Activated CD8-positive, alpha-beta memory T cell treated with anti-CD3 and anti-CD28 coated beads, Interleukin-2, amount 50 U/mL, for 4 hours (primary cell): ENCODE data around the gene CD247.
A peak's percentile ranks its signal among the peaks of the same experiment; 100 is the strongest.

Experiments
- DNase-seq: peaks from one replicate; pipeline ENCODE4 v3.0.0-alpha.2; 2020

Gene CD247

DNA sequence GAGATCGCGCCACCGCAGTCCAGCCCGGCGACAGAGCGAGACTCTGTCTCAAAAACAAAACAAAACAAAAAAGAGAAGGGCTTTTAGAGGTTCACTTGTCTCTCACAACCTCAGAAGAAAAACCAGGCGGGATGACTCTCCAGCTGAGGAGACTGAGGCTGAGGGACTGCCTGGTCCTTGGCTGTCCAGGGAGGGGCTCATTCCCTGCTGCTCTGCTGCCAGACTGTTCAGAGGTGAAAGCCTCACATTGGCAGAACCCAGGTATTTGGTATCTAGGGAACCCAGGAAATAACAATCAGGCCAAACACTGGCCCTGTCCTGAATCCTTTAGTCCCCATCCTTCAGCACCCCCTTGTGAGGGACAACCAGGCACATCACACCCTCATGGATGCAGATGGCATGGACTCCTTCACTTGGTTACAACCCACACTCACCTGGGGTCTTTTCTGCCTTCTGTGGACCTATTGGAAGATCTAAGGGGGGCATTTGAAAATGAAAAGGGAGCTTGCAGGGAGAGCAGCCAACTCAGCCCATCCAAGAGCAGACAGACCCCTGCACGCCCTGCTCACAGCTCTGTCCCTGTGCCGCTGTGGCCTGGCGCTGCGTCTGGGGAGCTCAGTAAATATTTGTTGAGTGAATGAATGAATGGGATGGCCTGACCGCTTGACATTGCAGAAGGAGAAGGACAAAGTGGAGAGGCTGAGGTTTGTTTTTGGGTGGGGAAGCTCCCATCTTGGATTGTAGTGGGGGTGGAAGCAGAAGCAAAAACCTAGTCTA, 33.4 kb downstream of the CD247 start:
- DNase-seq, result no peak

DNA sequence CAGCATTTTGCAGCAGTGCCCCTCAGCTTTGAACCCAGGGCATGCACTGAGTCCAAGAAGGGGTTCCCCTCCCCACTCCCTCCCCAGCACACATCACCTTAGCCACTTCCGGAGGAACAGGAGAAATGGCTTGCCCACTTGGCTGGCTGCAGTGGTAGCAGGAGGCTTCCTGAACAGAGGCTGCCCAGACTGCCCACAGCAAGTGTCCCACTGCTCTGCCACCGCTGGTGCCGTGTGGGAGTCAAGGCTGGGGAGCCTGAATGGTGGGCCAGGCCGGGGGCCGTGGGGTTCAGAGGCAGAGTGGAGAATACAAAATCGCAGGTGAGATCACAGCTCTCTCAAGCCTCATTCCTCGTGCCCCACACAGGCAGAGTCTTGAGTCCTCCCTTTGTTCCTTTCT, 34.5 kb downstream of the CD247 start:
- no peak for DNase-seq

DNA sequence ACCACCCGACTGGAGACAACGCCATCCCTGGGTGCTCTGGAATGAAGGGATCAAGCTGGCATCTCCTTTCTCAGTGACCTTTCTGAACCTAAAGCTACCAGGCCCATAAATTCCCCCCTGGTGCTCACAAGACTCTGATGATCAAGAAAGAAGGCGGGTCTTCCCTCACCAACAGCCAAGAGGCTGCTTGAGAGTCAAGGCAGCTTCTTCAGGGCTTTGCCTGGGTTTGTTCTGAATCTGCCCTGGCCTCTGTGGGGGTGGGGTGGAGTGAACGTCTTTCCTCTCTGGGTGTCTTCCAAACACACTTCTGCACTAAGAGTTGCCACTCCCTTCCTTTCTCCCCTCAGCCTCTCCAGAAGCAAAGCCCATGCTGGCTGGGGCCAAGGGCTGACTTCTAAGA, 36.1 kb downstream of the CD247 start:
- no peak for DNase-seq

DNA sequence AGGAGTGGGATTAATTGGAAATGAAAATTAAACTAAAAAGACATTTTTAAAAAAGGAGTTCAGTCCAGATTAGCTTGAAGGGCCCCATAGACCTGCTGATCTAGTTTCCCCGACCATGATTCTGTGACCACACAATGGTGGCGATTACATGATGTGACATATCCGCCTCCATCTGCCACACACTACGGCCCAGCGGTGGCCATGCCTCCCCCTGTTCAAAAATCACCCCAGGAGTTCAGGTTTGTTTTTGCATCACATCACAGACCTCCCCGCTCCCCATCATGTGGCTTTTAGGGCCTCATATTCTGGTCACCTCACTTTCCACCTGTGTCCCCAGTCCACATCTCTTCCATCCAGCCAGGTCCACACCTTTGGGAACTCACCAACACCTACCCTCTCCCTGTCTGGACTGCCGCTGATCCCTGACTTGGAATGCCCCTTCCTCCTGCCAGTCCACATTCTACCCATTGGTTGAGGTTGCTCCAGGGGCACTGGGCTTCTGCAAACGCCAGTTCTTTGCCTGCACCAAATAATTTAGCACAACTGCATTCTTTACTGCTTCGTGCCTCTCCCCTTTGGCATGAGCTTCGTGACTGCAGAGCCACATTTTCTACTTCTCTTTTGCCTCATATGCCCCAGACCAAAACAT, 38.9 kb downstream of the CD247 start:
- DNase-seq, result no peak

DNA sequence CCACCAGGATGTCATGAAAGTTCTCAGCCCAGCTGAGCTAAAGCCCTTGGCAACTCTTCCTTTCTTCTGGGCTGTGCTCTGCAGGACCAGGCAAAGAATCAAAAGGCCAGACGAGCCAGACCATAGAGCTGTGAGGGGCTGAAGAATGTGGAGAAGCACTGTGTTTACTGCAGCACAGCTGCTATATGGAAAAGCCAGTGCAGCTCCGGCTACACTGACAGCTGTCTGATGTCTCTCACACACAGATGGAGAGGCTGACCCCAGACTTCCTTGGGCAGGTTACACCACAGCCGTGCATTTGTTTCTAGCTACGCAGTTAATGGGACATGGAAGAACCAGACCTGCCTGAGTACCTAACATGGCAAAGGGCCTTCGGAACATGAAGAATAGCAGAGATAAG, 40.3 kb downstream of the CD247 start:
- no peak for DNase-seq

DNA sequence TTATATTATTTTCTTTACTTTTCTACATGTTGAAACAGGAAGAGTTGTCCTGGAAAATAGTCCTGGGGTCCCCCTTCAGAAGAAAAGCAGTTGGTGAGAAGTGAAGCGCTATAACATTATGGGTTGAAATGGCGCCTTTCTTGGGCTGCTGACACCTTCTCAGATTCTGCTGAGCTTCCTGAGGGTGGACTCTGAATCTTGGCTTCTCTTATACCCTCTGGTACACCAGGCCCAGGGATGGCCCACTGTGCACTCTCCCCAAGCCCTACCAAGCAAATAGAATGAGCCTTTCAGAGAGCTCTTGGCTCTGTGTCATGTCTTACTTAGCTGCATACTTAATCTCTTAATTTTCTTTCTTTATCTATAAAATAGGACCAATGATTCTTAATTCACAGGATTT, 42.3 kb downstream of the CD247 start:
- DNase-seq, result no peak

DNA sequence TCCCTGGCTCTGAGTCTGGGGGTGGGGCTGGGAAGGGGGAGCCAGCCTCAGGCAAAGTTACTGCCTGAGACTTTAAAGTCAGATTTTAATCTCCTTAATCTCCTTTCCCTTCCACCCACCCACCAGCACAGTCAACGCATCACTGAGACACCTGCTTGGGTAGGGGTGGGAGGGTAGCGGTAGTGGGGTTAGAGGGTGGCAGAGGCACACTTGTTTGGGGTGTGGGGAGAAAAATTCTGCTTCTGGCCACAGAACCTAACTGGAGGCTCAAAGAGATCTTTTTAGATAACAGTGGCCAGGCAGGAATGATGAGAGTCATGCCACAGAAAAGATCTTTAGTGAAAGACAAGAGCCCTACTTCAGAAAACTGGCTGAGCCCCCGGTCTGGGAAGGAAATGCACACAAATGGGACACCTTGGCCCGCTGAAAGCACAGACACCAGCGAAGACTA, 44.1 kb downstream of the CD247 start:
- DNase-seq, result peak; percentile 56

DNA sequence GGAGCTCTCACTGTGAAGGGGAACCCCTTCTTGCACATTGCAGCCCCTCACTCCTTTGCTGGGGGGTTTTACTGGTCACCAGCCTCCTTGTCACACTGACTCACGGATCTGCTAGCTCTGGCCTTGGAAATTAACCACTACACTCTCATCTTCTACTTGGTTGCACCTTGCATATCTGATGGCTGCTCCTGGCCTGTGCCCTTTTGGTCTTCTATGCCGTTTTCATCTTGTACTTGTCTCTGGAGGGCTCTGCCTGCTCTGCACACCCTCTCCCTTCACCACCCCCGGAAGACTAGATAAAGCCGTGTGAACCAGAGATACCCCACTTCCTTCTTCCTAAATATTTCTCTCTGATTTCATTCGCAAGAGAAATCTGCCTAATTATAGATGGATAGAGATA, 44.6 kb downstream of the CD247 start:
- no peak for DNase-seq

DNA sequence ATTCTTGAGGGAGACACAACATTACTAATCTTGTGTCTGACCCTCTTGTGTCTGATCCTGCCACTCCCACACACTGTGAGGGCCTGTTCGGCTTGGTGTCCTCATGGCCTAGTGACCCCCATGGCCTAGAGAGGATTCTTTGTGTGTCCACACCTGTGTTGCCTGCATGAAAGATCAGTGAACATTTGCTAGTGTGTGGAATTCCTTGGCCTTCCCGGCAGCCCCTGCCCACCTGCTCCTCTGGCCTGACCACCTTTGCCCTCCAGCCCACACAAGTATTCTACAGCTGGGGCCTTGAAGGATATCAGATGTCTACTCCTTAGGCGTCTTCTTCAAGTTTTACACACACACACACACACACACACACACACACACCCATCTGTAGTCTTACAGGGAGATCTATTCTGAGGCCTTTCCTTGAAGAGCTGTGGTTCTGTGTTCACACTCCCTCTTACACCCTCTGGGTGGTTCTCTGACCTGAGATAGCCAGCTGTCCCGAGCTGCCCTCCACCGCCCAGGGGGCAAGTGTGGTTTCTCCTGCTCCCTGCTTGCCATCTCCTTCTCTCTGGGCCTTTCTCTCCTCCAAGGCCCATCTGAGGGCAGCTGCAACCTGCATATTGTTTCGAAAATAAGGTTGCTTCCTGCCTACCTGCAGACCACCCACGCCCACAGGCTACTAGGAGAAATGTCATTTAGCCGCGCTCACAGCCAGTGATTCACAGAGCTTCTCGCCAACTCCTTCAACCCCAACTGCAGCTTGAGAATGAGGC, 45.4 kb downstream of the CD247 start:
- peak; percentile 62 for DNase-seq

DNA sequence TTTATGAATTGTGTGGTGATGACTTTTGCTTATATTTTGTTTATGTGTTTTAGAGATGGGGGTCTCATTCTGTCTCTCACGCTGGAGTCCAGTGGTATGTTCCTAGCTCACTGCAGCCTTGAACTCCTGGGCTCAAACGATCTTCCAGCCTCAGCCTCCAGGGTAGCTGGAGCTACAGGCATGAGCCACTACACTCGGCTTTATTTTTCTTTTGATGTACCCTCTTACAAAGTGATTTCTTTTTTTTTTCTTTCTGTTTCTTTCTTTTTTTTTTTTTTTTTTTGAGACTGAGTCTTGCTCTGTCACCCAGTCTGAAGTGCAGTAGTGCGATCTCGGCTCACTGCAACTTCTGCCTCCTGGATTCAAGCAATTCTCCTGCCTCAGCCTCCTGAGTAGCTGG, 46.8 kb downstream of the CD247 start:
- DNase-seq, result no peak

DNA sequence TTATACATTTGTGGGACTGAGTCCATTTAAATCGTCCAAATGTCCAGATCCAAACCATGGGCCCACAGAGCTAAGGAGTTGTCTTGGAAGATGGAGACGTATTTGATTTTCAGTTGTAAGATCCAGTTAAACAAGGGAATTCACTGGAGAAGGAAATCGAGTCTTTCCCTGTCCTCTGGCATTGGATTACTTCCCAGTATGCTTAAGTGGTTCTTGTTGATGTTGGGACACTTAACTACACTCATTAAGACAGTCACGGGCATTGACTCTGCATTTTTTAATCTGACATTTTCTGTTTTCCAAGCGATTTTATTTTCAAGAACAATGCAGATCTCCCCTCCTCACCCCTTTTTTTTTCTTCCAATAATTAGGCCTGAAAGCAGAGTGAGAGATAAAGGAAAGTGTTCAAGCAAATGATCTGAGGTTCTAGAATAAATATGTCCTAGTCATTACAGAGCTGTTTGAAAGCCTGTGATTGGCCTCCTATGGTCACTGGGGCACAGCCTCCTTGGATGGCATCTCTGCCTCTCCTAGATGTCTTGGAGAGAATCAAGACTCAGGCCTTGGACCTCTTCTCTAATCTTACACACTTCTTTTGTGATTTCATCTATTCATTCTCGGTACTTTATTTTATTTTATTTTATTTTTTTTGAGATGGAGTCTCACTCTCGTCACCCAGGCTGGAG, 48.9 kb downstream of the CD247 start:
- DNase-seq, result no peak

DNA sequence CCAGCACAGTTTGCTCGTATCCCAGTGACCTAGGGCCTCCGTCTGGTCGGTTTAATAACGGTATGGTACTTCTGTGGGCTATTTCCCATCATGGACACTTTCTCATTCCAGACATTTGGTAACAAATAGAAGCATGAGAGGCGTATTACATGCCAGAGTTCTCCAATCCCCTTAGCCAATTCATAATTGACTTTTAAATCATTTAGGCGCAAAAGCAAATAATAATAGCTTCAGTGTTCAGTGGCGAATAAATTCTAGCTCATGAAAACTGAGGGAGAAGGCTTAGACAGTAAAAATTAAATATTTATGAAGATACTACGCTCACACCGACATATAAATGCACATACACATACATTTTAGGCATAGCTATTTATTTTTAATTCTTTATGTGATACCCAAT, 50.6 kb downstream of the CD247 start:
- DNase-seq, result no peak

DNA sequence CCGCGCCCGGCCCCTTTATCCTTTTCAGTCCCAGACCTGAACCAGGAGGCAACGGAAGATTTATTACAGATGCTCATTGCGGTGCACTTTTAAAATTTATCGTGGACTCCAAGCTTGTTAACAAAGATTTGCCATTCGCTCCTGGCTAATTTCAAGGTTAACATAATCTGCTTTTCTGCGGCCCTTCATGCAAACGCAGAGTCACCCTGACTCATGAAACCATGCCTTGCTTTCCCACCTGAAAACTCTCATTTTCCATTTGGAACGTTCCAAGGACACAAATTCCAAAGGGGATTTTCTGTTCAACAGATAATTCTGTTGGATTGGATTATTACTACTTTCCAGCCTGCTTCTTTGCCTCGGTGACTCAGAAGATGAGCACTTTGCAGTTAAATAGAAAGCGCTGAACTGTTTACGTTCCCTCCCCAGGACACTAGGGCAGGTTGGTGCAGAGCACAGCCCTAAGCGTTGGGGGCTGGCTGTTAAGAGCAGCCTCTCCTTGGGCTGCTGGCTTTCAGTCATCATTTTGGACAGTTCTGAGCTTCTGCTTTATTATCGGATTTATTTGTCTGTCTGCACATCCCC, 51.1 kb downstream of the CD247 start:
- no peak for DNase-seq

DNA sequence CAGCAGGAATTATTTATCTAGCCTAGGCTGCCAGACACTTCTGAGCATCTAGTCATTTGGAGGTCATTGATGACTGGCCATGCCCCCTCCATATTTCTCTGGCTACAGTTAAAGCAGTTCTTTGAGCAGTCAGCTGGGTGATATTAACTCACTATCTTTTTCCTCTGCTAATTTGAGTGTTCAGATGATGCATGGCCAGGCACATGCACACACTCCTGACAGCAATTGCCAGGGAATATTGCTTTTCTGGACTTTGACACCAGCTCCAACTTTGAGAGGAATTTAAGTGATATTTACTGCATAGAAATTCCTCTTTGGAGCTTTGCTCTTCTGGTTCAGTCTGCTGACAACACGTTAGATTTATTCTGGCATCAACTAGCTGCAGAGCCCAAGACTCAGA, 52.6 kb downstream of the CD247 start:
- no peak for DNase-seq

DNA sequence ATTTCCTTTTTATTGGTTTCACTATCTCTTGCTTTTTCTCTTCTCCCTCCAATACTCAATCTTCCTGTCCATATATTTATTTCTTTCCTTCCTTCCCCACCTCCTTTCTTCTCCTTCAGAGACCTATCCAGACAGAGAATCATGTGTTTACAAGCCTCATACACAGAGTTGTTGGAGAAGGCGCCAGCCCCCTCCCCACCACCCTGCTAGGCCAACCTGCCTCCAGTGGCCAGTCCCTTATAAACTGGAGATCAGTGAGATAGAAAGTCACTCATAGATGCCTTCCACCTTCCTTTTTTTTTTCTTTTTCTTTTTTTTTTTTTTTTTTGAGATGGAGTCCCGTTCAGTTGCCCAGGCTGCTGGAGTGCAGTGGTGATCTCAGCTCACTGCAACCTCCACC, 53.3 kb downstream of the CD247 start:
- no peak for DNase-seq

DNA sequence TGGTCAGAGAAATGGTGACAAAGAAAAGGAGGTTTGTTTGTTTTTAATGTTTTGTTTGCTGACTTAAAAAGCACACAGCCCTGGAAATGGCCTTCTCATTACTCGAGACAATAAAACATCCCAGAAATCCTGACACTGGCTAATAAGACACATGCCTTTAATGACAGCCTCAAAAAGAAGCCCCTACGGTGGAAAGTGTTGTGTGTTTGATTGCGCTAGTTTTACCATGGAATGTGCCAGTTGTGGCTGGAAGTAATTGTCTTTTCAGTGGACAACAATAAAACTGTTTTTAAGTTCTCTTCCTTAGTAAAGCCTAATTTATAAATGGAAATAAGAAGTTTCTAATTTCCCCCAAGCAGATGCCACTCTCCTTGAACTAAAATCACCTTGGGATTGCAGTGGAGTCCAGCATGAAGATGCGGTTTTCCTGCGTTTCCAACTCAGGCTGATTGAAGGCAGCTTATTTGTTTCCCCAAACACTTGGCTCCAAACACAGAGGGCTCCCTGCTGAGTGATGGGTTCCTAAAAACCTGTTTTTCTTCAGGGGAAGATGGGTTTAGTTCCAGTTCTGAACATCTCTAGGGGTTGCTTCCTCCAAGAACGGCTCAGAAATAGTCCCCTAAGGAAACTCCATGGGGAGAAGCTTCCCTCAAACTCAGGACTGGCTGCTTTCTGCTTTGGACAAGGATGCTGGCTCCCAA, 54.3 kb downstream of the CD247 start:
- DNase-seq, result no peak

DNA sequence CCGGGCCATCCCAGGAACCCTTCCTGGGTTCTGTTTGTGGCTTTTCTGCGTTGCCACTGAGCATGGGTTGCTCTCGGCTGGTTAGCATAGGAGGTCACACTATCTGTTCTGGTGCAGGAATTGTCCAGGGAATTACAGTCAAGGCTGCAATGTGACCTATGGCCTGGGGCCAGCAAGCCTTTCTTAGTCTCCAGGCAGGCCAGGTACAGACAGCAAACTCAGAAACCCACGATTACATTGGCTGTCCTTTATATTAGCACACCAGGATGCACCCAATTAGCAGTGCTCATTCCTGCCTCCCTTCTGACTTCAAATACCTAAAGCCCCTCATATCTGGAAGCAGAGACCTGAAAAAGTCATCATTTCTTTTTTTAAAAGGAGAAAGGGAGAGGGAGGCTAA, 55.2 kb downstream of the CD247 start:
- no peak for DNase-seq

DNA sequence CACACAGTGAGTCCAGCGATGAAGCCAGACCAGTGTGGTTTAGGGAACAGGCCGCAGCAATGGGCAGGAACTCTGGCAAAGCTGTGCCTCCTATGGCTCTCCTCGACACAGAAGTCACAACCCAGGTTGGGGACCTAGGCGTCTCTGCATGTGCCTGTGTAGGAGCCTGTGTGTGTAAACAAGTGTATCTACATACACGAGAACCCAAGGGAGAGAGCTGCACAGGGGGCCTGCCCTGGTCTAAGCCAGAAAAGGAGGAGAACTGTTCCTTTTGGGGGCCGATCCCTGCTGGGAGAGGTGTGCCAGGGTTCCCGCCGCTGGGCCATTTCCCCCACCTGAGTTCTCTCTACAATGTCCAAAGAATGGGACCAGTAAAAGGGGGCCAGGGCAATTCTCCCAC, 56.0 kb downstream of the CD247 start:
- no peak for DNase-seq

DNA sequence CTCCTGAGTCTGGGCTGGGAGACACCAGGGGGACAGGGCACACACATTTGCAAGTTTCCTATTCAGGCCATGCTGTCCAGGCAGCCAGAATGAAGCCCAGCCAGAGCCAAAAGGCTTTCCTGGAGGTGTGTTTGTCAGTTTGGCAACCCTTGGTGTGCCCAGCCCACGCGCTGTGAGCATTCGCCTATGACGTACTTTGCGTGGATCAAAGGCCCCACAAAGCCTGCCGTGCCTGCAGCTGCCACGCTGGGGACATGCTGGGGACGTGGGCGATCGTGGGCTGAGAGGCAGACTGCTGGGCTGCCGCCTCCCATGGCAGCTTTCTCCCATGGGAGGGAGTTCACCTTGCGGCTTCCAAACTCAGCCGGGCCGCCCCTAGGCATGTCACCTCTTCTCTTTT, 57.5 kb downstream of the CD247 start:
- DNase-seq, result peak; percentile 72

DNA sequence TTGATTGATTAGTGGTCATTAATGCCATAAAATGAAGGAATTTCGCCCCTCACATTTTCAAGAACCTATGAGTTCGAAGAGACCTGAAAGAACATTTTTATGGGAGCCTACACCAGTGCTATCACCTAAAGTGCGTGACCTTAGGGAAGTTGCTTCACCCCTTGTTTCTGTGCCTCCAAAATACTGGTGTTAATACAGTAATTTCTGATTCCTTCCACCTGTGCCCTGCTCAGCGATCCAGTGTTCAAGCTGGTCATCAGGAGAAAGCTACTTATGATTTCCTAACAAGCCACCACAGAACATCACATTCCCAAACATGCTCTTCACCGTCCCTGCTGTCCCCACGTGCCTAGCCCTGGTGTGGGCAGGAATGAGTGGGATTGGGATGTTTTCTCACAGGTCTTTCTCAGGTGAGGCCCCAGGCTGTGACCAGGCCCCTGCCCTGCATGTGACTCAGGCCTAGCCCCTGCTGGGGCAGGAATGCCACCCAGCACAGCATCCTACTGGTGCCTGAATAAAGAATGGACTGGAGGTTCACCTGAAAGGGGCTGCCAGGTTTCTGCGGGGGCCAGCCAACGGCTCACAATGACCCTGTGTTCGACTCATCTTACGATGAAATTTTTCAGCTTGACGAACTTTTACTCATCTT, 60.3 kb downstream of the CD247 start:
- DNase-seq, result no peak

DNA sequence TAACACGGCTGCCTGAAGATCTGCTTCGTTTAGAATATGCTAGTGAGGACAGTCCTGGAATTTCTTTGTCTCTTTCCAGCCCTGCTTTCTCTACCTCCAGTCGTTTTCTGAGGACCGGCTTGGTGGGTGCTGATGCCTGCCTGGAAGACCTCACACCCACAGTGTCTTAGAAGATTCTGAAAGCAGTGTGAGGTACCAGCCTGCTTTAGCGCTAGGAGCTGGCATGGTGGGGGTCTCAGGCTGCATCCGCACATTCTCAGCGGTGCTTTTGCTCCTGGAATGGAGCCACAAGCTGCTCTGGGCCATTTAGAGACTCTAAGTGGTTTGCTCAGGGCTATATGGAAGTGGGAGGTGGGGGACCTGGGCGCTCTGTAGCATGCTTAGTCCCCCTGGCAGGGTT, 61.4 kb downstream of the CD247 start:
- DNase-seq, result no peak

DNA sequence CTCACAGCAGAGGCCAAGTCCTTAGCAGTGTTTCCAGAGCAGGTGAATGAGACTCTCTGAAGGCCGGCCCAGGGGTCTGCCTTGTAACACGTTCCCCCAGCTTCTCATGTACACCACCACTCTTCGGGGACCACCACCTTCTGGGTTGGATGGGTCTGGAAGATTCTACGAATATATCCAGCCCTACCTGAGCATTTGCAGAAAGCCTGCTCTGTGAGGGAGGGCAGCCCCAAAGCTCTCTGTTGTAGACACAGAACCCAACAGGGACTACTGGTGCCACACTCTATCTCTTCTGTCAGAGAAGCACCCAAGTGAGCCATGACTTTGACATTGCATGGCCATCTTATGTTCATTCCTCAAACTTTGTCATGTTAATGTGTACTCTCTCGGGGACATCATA, 61.8 kb downstream of the CD247 start:
- DNase-seq, result no peak
